HG02970 (cell line): Measurements from ENCODE around the gene USP53.
"Not testable (repeated sequence)": the region's sequence is repeated elsewhere in the genome, so short reads cannot be mapped to it uniquely, and the experiment has no call there.

Source experiments
- ATAC-seq: cut with Tn5 transposase; IDR thresholded peaks from one replicate; pipeline ENCODE4 v1.9.1; 2021; ENCODE audit warnings: mild to moderate bottlenecking, moderate library complexity, moderate number of reproducible peaks; ENCODE audit not compliant: unreplicated experiment, low FRiP score

The USP53 gene

GRCh38 chr4:119310826-119311225 is 98.3 kb downstream of the USP53 start:
- ATAC-seq = no peak

DNA sequence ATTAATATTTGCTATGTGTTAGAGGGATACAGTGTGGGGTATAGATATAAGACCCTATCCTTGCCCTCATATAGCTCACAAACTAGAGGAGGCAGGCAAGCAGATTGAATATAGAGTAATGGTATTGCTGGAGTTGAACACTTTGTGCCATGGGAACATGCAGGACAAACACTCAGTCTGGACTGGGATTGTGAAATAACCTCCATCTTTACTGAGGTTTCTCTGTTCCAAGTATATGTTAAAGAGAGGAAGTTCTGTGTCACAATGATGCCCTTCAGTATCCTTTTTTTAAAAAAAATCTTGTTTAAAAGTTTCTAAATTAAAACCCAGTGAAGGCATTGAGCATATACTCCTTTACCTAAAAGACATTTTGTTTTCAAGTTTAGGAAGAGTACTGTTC is 100.7 kb downstream of the USP53 start:
- ATAC-seq = no peak

- no peak for ATAC-seq
Measured at GRCh38 chr4:119314356-119314755, 101.8 kb downstream of the USP53 start.

DNA sequence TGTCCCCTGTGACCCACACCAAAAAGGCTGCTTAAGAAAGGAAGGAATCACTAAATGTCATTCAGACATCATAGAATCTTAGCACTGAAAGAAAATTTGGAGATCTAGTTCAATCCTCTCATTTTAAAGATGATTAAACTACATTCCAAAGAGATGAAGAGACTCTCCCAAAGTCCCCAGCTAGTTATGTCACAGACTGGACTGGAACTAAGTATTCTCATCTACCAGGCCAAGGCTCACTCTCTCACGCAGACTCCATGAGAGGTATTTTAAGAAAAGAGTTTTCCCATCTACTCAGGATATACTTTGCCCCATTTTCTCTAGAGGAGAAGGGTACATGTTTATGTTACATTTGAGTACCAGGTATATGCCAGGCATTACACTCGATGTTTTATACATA is 102.5 kb downstream of the USP53 start:
- ATAC-seq = no peak

DNA sequence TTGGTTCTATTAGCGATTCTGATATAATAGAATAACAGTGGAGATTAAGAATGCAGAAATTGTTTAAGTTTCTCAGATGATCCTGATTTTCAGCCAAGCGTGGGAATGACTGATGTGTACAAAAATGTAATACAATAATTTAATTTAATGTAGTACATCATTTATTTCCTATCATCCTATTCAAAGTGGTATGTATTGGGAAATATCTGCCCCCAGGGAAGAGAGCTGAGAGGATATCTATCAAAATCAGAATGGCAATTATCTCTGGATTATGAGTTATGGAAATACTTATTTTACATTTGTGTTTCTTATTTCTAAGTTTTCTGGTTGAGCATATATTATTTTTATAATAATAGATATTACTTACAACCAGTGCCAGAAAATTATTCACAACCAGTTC is 105.5 kb downstream of the USP53 start:
- ATAC-seq = no peak

- ATAC-seq = no peak
Measured at GRCh38 chr4:119321921-119322687, 109.6 kb downstream of the USP53 start, which contains the start of gene FABP2. FABP2 (minus strand) TSS chr4:119322138; CDS start chr4:119322102, 36 bp downstream.

DNA sequence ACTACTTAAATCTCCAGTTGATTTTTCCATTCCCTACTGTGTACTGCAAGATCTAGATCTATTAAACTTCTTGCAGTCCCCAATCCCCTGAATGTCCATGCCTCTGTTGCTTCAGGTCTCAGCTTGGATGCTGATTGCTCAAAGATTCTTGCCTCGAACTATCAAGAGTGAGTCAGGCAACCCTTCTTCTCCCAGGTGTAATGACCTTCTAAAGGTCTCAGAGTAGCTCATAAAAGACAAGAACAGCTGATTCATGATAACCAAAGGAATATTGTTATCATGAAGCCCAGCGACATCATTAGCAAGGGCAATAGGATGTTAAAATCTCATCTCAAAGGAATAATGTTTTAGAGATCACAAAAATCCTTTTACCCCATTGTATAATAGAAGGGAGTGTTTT is 116.2 kb downstream of the USP53 start:
- no peak for ATAC-seq

- no peak for ATAC-seq
Measured at GRCh38 chr4:119329835-119330620, 117.5 kb downstream of the USP53 start.

GRCh38 chr4:119336332-119336979 is 123.9 kb downstream of the USP53 start:
- ATAC-seq = not testable (repeated sequence)

- ATAC-seq = no peak
Measured at GRCh38 chr4:119337010-119337409, 124.5 kb downstream of the USP53 start.

- not testable (repeated sequence) for ATAC-seq
Measured at GRCh38 chr4:119339895-119340294, 127.4 kb downstream of the USP53 start.

DNA sequence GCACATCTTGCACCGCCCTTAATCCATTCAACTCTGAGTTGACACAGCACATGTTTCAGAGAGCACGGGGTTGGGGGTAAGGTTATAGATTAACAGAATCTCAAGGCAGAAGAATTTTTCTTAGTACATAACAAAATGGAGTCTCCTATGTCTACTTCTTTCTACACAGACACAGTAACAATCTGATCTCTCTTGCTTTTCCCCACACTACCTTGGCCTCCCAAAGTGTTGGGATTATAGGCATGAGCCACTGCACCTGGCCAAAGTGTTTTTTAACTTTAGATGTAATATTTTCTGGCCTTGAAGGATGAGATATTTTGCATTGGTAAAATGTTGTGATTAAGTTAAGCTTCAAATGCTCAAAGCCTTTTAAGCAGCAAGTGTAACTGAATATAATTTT is 130.8 kb downstream of the USP53 start:
- ATAC-seq = not testable (repeated sequence)
